Keratinocyte (primary cell): ENCODE data around the gene HLTF. TPM values are rescaled to one million over a fixed set of nuclear protein-coding genes. Genes with fewer than 3 reads are reported as not detected.

ENCODE experiments used
- DNase-seq: peaks from one replicate; pipeline ENCODE4 v3.0.0-alpha.2; 2011; ENCODE audit warnings: low read depth, missing footprints, low spot score
- FAIRE-seq: peaks from 2 replicates; lab custom pipeline; 2011; peaks lifted over from hg19 to GRCh38; lab: Jason Lieb, UNC
- H2AFZ ChIP-seq: 2 replicates; pipeline ENCODE4 v1.6.0; 2012; ENCODE audit warnings: low read length, control low read depth, inconsistent platforms; ENCODE audit not compliant: control insufficient read depth
- H3K27ac ChIP-seq: 2 replicates; pipeline ENCODE4 v1.5.1; 2011; ENCODE audit warnings: low read length; ENCODE audit not compliant: control insufficient read depth, insufficient read depth
- H3K27me3 ChIP-seq: 3 replicates; pipeline ENCODE4 v1.6.0; 2011; ENCODE audit warnings: low read length; ENCODE audit not compliant: control insufficient read depth, insufficient read depth; ENCODE audit errors: extremely low read depth
- H3K36me3 ChIP-seq, 2 experiments: 2 replicates in 1 of 2; 3 replicates in 1 of 2; pipeline ENCODE4 v1.5.1; 2011; ENCODE audit warnings: low read length in 2 of 2, mild to moderate bottlenecking in 1 of 2; ENCODE audit not compliant: control insufficient read depth in 2 of 2, insufficient read depth in 2 of 2; ENCODE audit errors: extremely low read depth in 1 of 2
- H3K4me1 ChIP-seq: 3 replicates; pipeline ENCODE4 v1.5.1; 2011; ENCODE audit warnings: low read length; ENCODE audit not compliant: control insufficient read depth, insufficient read depth; ENCODE audit errors: extremely low read depth
- H3K4me2 ChIP-seq: 3 replicates; pipeline ENCODE4 v1.6.0; 2011; ENCODE audit warnings: low read depth, low read length; ENCODE audit not compliant: control insufficient read depth, insufficient read depth; ENCODE audit errors: extremely low read depth
- H3K4me3 ChIP-seq, 3 experiments: fragments of 200-600 bp in 1 of 3; sonication (generic) in 1 of 3; 2 replicates in 2 of 3; 3 replicates in 1 of 3; pipeline ENCODE4 v1.5.1; 2011 to 2016; ENCODE audit warnings: low read length in 3 of 3, mild to moderate bottlenecking in 3 of 3, control low read depth in 2 of 3, inconsistent platforms in 1 of 3, low read depth in 1 of 3, mixed read lengths in 1 of 3, mixed run types in 1 of 3, moderate library complexity in 1 of 3; ENCODE audit not compliant: control insufficient read depth in 2 of 3, insufficient read depth in 2 of 3; ENCODE audit errors: extremely low read depth in 1 of 3
- H3K79me2 ChIP-seq: 2 replicates; pipeline ENCODE4 v1.6.0; 2012; ENCODE audit warnings: low read length; ENCODE audit not compliant: control insufficient read depth, insufficient read depth
- H3K9ac ChIP-seq: 3 replicates; pipeline ENCODE4 v1.6.0; 2011; ENCODE audit warnings: low read length; ENCODE audit not compliant: control insufficient read depth, insufficient read depth; ENCODE audit errors: extremely low read depth
- H3K9me1 ChIP-seq: 3 replicates; pipeline ENCODE4 v1.6.0; 2011; ENCODE audit warnings: low read length; ENCODE audit not compliant: control insufficient read depth, insufficient read depth; ENCODE audit errors: extremely low read depth
- H3K9me3 ChIP-seq: 2 replicates; pipeline ENCODE4 v1.5.1; 2012; ENCODE audit warnings: low read depth, low read length; ENCODE audit not compliant: control insufficient read depth
- H4K20me1 ChIP-seq: 3 replicates; pipeline ENCODE4 v1.6.0; 2011; ENCODE audit warnings: low read length; ENCODE audit not compliant: control insufficient read depth, insufficient read depth; ENCODE audit errors: extremely low read depth
- CTCF ChIP-seq, 3 experiments: IDR thresholded peaks in 1 of 3; conservative IDR thresholded peaks in 1 of 3; optimal IDR thresholded peaks in 1 of 3; 2 replicates in 2 of 3; 3 replicates in 1 of 3; pipeline versions ENCODE3 to v1.5.1; 2011; ENCODE audit warnings: low read length in 3 of 3, mild to moderate bottlenecking in 3 of 3, moderate library complexity in 2 of 3, control low read depth in 1 of 3, inconsistent platforms in 1 of 3; ENCODE audit not compliant: insufficient read depth in 2 of 3; ENCODE audit errors: extremely low read depth in 1 of 3
- EZH2 ChIP-seq: IDR thresholded peaks from one replicate; pipeline ENCODE4 v1.6.1; 2012; ENCODE audit warnings: inconsistent platforms, mild to moderate bottlenecking, low read length, moderate library complexity
- dilution Hi-C: fragments of 300-500 bp; cut with MboI; formaldehyde crosslinking; loops from one replicate; pipeline ENCODE4 v1.7.0; 2020; ENCODE audit warnings: low sequenced_read_pairs; ENCODE audit not compliant: extremely low pct_ligation_motif_present
- polyA plus RNA-seq, 5 experiments: library from polyadenylated mRNA; depleted of rRNA in 3 of 5; stranded (reverse) in 3 of 5; stranded (forward) in 1 of 5; unstranded in 1 of 5; fragments of >200 nt; gene quantifications; 1 replicate in 1 of 5; 2 replicates in 3 of 5; 3 replicates in 1 of 5; pipeline versions ENCODE4 v1.2.1 to v1.2.3, GENCODE V29; 2011 to 2012; ENCODE audit warnings: missing spikeins in 2 of 5, low read depth in 1 of 5, low replicate concordance in 1 of 5

The HLTF gene
- polyA plus RNA-seq, 1 donor (not counting 4 experiments of a cell fraction or from before 2014, with no cell fraction given) = 9.1 TPM

GRCh38 chr3:148998297-148998696, 88.0 kb downstream of the HLTF start:
- Histone ChIP-seq H3K36me3 (peaks cover 0 to 13% of the 10 kb centered on the region in 2 experiments), H4K20me1 (no peaks in the 10 kb centered on the region), H3K27me3 (no peaks in the 10 kb centered on the region), H3K4me2 (no peak overlapping the region), H3K27ac (no peak overlapping the region), H3K9me1 (no peaks in the 10 kb centered on the region), H3K9ac (no peak overlapping the region), H3K9me3 (no peaks in the 10 kb centered on the region), H3K79me2 (no peaks in the 10 kb centered on the region), H3K4me3 (no peak overlapping the region), H3K4me1 (no peaks in the 10 kb centered on the region), H2AFZ (no peak overlapping the region)
- TF ChIP-seq EZH2 (no peak), CTCF (optimal IDR thresholded peaks at IDR 0.05 in 1 of 3, IDR thresholded peaks at IDR 0.05 in 1 of 3, conservative IDR thresholded peaks at IDR 0.05 in 1 of 3; ENCODE audit: extremely low read depth in 1 of 3, insufficient read depth in 2 of 3, low read length in 3 of 3) (no peak)
- DNase-seq (no peak), FAIRE-seq (no peak)
- dilution Hi-C loops = no loop called here

- Histone ChIP-seq H3K27me3 (no peaks in the 10 kb centered on the region), H3K27ac (no peak overlapping the region), H3K79me2 (peaks cover 3% of the 10 kb centered on the region), H3K9ac (no peak overlapping the region), H3K9me3 (no peaks in the 10 kb centered on the region), H4K20me1 (no peaks in the 10 kb centered on the region), H3K4me2 (no peak overlapping the region), H3K4me1 (peaks cover 2% of the 10 kb centered on the region), H3K36me3 (peaks cover 0 to 13% of the 10 kb centered on the region in 2 experiments), H3K4me3 (no peak overlapping the region), H3K9me1 (no peaks in the 10 kb centered on the region), H2AFZ (no peak overlapping the region)
- DNase-seq = no peak
- FAIRE-seq = no peak
- TF ChIP-seq CTCF (optimal IDR thresholded peaks at IDR 0.05 in 1 of 3, IDR thresholded peaks at IDR 0.05 in 1 of 3, conservative IDR thresholded peaks at IDR 0.05 in 1 of 3; ENCODE audit: extremely low read depth in 1 of 3, insufficient read depth in 2 of 3, low read length in 3 of 3) = no peak
- TF ChIP-seq EZH2 = no peak
- dilution Hi-C loops = no loop called here
Observed at GRCh38 chr3:148997623-148998022, 88.7 kb downstream of the HLTF start.
